A549 (cell line): Measurements from ENCODE around the gene COL5A1. TPM values are rescaled to one million over a fixed set of nuclear protein-coding genes. Genes with fewer than 3 reads are reported as not detected.
A peak's percentile ranks its signal among the peaks of the same experiment; 100 is the strongest.

Source experiments
- ATAC-seq, 2 experiments: fragments of 200-7000 bp in 1 of 2; fragments of >200 bp in 1 of 2; cut with Nextera tagmentation in 1 of 2; cut with Tn5 transposase in 1 of 2; 3 replicates each; pipeline versions ENCODE4 v1.8.0 to v1.9.1; 2018 to 2020; ENCODE audit warnings: mild to moderate bottlenecking in 1 of 2, moderate library complexity in 1 of 2
- CTCF ChIA-PET: fragments of 300-600 bp; sonication (Branson Sonifier 250); formaldehyde crosslinking; extraction: SDS; loops from one replicate; lab custom pipeline; 2021; ENCODE audit warnings: antibody characterized with exemption, inconsistent platforms; lab: Yijun Ruan, JAX
- POLR2A ChIA-PET: fragments of 350-600 bp; formaldehyde crosslinking; extraction: SDS; loops from one replicate; lab custom pipeline; 2021; ENCODE audit warnings: antibody characterized with exemption, inconsistent platforms; lab: Yijun Ruan, JAX
- DNase-seq, 2 experiments: peaks; one replicate each; pipeline versions ENCODE4 v3.0.0 to v3.0.0-alpha.2; 2011 to 2016; ENCODE audit warnings: low read depth in 1 of 2, low spot score in 1 of 2
- FAIRE-seq: peaks from 2 replicates; lab custom pipeline; 2011; peaks lifted over from hg19 to GRCh38; lab: Jason Lieb, UNC
- H3K27ac ChIP-seq, 2 experiments: fragments of >200 bp; sonication (Bioruptor Twin); formaldehyde crosslinking; 3 replicates each; pipeline ENCODE4 v1.5.1; 2016 to 2017
- H3K4me1 ChIP-seq: fragments of >200 bp; sonication (Bioruptor Twin); formaldehyde crosslinking; 3 replicates; pipeline ENCODE4 v1.6.1; 2016
- H3K4me2 ChIP-seq: fragments of >200 bp; sonication (Bioruptor Twin); formaldehyde crosslinking; 3 replicates; pipeline ENCODE4 v1.6.1; 2016
- H3K4me3 ChIP-seq: fragments of >200 bp; sonication (Bioruptor Twin); formaldehyde crosslinking; 3 replicates; pipeline ENCODE4 v1.5.1; 2016
- H3K9me3 ChIP-seq: fragments of >200 bp; sonication (Bioruptor Twin); formaldehyde crosslinking; 3 replicates; pipeline ENCODE4 v1.6.1; 2016
- CBX8 ChIP-seq: fragments of 200-600 bp; sonication (generic); IDR thresholded peaks from 2 replicates; pipeline ENCODE4 v1.6.1; 2016
- E2F6 ChIP-seq: IDR thresholded peaks from 2 replicates; pipeline ENCODE4 v1.6.1; 2012; ENCODE audit warnings: low read depth, borderline replicate concordance
- EHF ChIP-seq: fragments of 250-450 bp; sonication (Bioruptor Pico); IDR thresholded peaks from 2 replicates; pipeline ENCODE4 v1.5.0; 2020; ENCODE audit warnings: mild to moderate bottlenecking
- ELK1 ChIP-seq: fragments of 150-350 bp; IDR thresholded peaks from 2 replicates; pipeline ENCODE4 v1.6.1; 2014; ENCODE audit warnings: low read depth, mild to moderate bottlenecking, low read length
- EP300 ChIP-seq, 2 experiments: fragments of >200 bp; sonication (Bioruptor Twin); formaldehyde crosslinking; IDR thresholded peaks; 2 replicates in 1 of 2; 3 replicates in 1 of 2; pipeline ENCODE4 v1.6.1; 2016 to 2017
- ESRRA ChIP-seq: fragments of 150-350 bp; IDR thresholded peaks from 2 replicates; pipeline ENCODE4 v1.6.1; 2014; ENCODE audit warnings: mild to moderate bottlenecking, low read length, borderline replicate concordance
- GATA3 ChIP-seq: IDR thresholded peaks from 2 replicates; pipeline ENCODE4 v1.6.1; 2012; ENCODE audit warnings: borderline replicate concordance
- HES2 ChIP-seq: fragments of >200 bp; sonication (Bioruptor Twin); formaldehyde crosslinking; IDR thresholded peaks from 2 replicates; pipeline ENCODE4 v1.6.1; 2016
- HEYL ChIP-seq: fragments of 250-450 bp; sonication (Bioruptor Pico); IDR thresholded peaks from 2 replicates; pipeline ENCODE4 v1.8.0; 2021; ENCODE audit warnings: mild to moderate bottlenecking, moderate library complexity
- JUNB ChIP-seq: fragments of >200 bp; sonication (Bioruptor Twin); formaldehyde crosslinking; IDR thresholded peaks from 2 replicates; pipeline ENCODE4 v1.6.1; 2016
- KDM1A ChIP-seq: fragments of 200-600 bp; sonication (generic); IDR thresholded peaks from 2 replicates; pipeline ENCODE4 v1.6.1; 2016; ENCODE audit warnings: low read depth, mild to moderate bottlenecking
- MAZ ChIP-seq: fragments of 150-350 bp; IDR thresholded peaks from 2 replicates; pipeline ENCODE4 v1.6.1; 2014; ENCODE audit warnings: antibody characterized with exemption, low read depth, low read length, borderline replicate concordance
- NPAS2 ChIP-seq: fragments of 250-450 bp; sonication (Bioruptor Pico); IDR thresholded peaks from 2 replicates; pipeline ENCODE4 v1.8.0; 2022; ENCODE audit warnings: mild to moderate bottlenecking, moderate library complexity, borderline replicate concordance
- NR3C1 ChIP-seq: fragments of >200 bp; sonication (Bioruptor Twin); formaldehyde crosslinking; IDR thresholded peaks from 3 replicates; pipeline ENCODE4 v1.6.1; 2017
- PBX3 ChIP-seq: IDR thresholded peaks from 2 replicates; pipeline ENCODE4 v1.6.1; 2012
- PHF8 ChIP-seq: fragments of 200-600 bp; sonication (generic); IDR thresholded peaks from 2 replicates; pipeline ENCODE4 v1.6.1; 2016; ENCODE audit warnings: low read depth, mild to moderate bottlenecking, antibody characterized with exemption, moderate library complexity, borderline replicate concordance
- RAD21 ChIP-seq, 2 experiments: fragments of >200 bp in 1 of 2; sonication (Bioruptor Twin) in 1 of 2; formaldehyde crosslinking in 1 of 2; IDR thresholded peaks in 1 of 2; conservative IDR thresholded peaks in 1 of 2; 2 replicates in 1 of 2; 3 replicates in 1 of 2; pipeline ENCODE4 v1.6.1; 2012 to 2018; ENCODE audit warnings: inconsistent platforms in 1 of 2
- RARB ChIP-seq: fragments of 250-450 bp; sonication (Bioruptor Pico); IDR thresholded peaks from 2 replicates; pipeline ENCODE4 v1.8.0; 2021; ENCODE audit warnings: mild to moderate bottlenecking, moderate library complexity
- SMC3 ChIP-seq: fragments of >200 bp; sonication (Bioruptor Twin); formaldehyde crosslinking; IDR thresholded peaks from 3 replicates; pipeline ENCODE4 v1.6.1; 2018; ENCODE audit warnings: inconsistent platforms
- TFCP2L1 ChIP-seq: fragments of 250-450 bp; sonication (Bioruptor Pico); IDR thresholded peaks from 2 replicates; pipeline ENCODE4 v1.5.0; 2021; ENCODE audit warnings: mild to moderate bottlenecking
- TP53 ChIP-seq: fragments of 250-450 bp; sonication (Bioruptor Pico); IDR thresholded peaks from 2 replicates; pipeline ENCODE4 v1.5.0; 2021; ENCODE audit warnings: mild to moderate bottlenecking, moderate library complexity
- ZC3H11A ChIP-seq: fragments of 450-650 bp; IDR thresholded peaks from 2 replicates; pipeline ENCODE4 v1.6.1; 2014; ENCODE audit warnings: antibody characterized with exemption, mild to moderate bottlenecking
- ZFP36 ChIP-seq: fragments of 450-650 bp; IDR thresholded peaks from 2 replicates; pipeline ENCODE4 v1.6.1; 2014; ENCODE audit warnings: borderline replicate concordance; ENCODE audit not compliant: partially characterized antibody
- WGBS: methylation state at CpG from one replicate; pipeline ENCODE4 v1.1.6; 2017; ENCODE audit errors: missing lambda C conversion rate; 5-methylcytosine and 5-hydroxymethylcytosine counted together
- polyA plus RNA-seq, 4 experiments: library from polyadenylated mRNA; depleted of rRNA in 3 of 4; stranded (reverse); fragments of >200 nt; fragmentation: RNase III in 1 of 4; extraction: RNeasy Plus Mini Kit Qiagen cat#74134 plus additional on column Dnase treatment in 1 of 4; gene quantifications; 2 replicates in 3 of 4; 3 replicates in 1 of 4; pipeline ENCODE4 v1.2.3, GENCODE V29; 2011 to 2017
- TF ChIP-seq, protein P1 (sequence below): fragments of 250-450 bp; sonication (Bioruptor Pico); IDR thresholded peaks from 2 replicates; pipeline ENCODE4 v1.5.0; 2020; ENCODE audit warnings: low read depth, mild to moderate bottlenecking, moderate library complexity

COL5A1 gene
- polyA plus RNA-seq, 2 of the 4 experiments (the other 2 are of a cell fraction) = 16.1 to 67.5 TPM

DNA sequence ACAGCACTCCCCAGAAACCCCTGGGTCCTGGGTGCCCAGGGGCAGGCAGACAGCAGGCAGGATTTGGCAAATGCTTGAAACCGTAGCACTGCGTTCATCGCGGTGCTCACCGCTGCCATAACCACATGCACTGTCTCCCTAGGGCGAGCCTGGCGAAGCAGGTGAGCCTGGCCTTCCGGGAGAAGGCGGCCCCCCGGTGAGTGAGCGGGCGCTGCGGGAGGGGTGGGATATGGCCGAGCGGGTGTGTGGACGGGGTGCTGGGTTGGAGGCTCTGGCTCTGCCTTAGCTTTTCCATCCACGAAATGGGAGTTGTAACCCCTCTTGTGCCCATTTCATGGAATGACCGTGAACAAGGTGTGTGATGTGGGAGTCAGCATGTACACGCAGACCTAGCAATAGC lies 172.2 kb downstream of the COL5A1 start:
- ChIA-PET CTCF (interaction anchor here (1.1 to 1.9 kb wide), 5 partner anchors 13 to 644 kb away, joined by 3 to 7 read pairs (median 4); no protein-coding TSS in a partner anchor), POLR2A (no interaction called here)
- WGBS = 90% methylated on average over 19 of the region's 19 CpGs
- Histone ChIP-seq H3K4me3 (no peak overlapping the region), H3K4me2 (no peak overlapping the region), H3K9me3 (no peaks in the 10 kb centered on the region), H3K27ac (peak overlapping the region in 1 of 2 experiments; percentile 8; a peak in 1 of 6 replicates), H3K4me1 (no peaks in the 10 kb centered on the region)
- TF ChIP-seq ZFP36 = no peak
- TF ChIP-seq NR3C1 = no peak
- TF ChIP-seq ZC3H11A = no peak
- TF ChIP-seq JUNB = no peak
- no peak for TF ChIP-seq SMC3
- no peak for TF ChIP-seq TP53 (CRISPR knock-in tag)
- no peak for TF ChIP-seq RAD21 (conservative IDR thresholded peaks at IDR 0.05 in 1 of 2, IDR thresholded peaks at IDR 0.05 in 1 of 2)
- no peak for TF ChIP-seq HEYL (CRISPR knock-in tag)
- TF ChIP-seq MAZ = no peak
- no peak for TF ChIP-seq E2F6
- no peak for TF ChIP-seq RARB (CRISPR knock-in tag)
- no peak for TF ChIP-seq GATA3
- no peak for TF ChIP-seq EP300 (IDR thresholded peaks at IDR 0.05)
- no peak for TF ChIP-seq KDM1A
- TF ChIP-seq PHF8 = no peak
- TF ChIP-seq ESRRA = no peak
- no peak for TF ChIP-seq PBX3
- no peak for TF ChIP-seq CBX8
- ATAC-seq = no peak
- no peak for FAIRE-seq
- no peak for DNase-seq

GRCh38 chr9:134814598-134815215 lies 173.1 kb downstream of the COL5A1 start:
- CTCF ChIA-PET = interaction anchor here (1.1 to 1.9 kb wide), 6 partner anchors 9 to 644 kb away, joined by 3 to 7 read pairs (median 4); no protein-coding TSS in a partner anchor
- peak in 1 of 2 experiments; percentile 40; a peak in 2 of 6 replicates for ATAC-seq
- WGBS = 91% methylated on average over 14 of the region's 16 CpGs
- H3K4me2 ChIP-seq = no peak overlapping the region
- H3K4me3 ChIP-seq = no peak overlapping the region
- POLR2A ChIA-PET = no interaction called here
- no peaks in the 10 kb centered on the region for H3K9me3 ChIP-seq
- H3K27ac ChIP-seq = no peak overlapping the region
- TF ChIP-seq, protein P1, sequence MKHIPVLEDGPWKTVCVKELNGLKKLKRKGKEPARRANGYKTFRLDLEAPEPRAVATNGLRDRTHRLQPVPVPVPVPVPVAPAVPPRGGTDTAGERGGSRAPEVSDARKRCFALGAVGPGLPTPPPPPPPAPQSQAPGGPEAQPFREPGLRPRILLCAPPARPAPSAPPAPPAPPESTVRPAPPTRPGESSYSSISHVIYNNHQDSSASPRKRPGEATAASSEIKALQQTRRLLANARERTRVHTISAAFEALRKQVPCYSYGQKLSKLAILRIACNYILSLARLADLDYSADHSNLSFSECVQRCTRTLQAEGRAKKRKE (CRISPR knock-in tag) = no peak
- TF ChIP-seq PHF8 (no peak), TFCP2L1 (CRISPR knock-in tag) (no peak), EHF (CRISPR knock-in tag) (no peak), HES2 (no peak), ELK1 (no peak), NPAS2 (CRISPR knock-in tag) (no peak), RAD21 (conservative IDR thresholded peaks at IDR 0.05 in 1 of 2, IDR thresholded peaks at IDR 0.05 in 1 of 2) (no peak)
- TF ChIP-seq, all 56 proteins: peak for 0
- DNase-seq = peak in 1 of 2 experiments; percentile 23
- FAIRE-seq = no peak
- H3K4me1 ChIP-seq = no peaks in the 10 kb centered on the region
